ENCODE results near the gene TMEM181. TPM values are rescaled to one million over a fixed set of nuclear protein-coding genes. Genes with fewer than 3 reads are reported as not detected.
A peak's percentile ranks its signal among the peaks of the same experiment; 100 is the strongest.

TMEM181 gene
- total RNA-seq, 1 donor from 2014 or later = 28.4 TPM

DNA sequence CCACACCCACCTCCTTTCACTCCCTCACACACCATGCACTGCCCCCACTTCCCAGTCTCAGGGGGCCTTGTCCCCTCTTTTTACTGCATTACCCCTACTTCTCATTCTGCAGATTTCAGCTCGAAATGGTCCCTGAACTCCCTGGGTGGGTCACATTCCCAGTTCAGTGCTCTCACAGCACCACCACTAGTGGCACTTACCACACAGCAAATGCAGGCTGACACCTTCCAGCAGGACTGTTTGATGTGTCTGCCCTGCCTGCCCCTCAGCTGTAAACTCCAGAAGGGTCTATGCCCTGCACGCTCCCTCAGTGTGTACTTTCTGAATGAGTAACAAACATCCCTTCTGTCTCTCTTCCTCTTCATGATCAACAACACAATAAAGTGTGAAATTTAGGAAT is 80.6 kb downstream of the TMEM181 start:
- no peak for TF ChIP-seq CTCF (IDR thresholded peaks at IDR 0.05)
- intact Hi-C loops (cut with DNase I) = no loop called here
- H3K9me3 ChIP-seq = no peaks in the 10 kb centered on the region
- H3K4me1 ChIP-seq = peaks cover 43% of the 10 kb centered on the region
- ATAC-seq (no peak), DNase-seq (no peak)
- no peak overlapping the region for H3K4me3 ChIP-seq
- H3K36me3 ChIP-seq = peaks cover 19% of the 10 kb centered on the region
- no peak overlapping the region for H3K27ac ChIP-seq
- no peaks in the 10 kb centered on the region for H3K27me3 ChIP-seq (ENCODE audit: low read depth)

- intact Hi-C loops (cut with DNase I) = no loop called here
Observed at GRCh38 chr6:158642097-158642601, 82.3 kb downstream of the TMEM181 start.

DNA sequence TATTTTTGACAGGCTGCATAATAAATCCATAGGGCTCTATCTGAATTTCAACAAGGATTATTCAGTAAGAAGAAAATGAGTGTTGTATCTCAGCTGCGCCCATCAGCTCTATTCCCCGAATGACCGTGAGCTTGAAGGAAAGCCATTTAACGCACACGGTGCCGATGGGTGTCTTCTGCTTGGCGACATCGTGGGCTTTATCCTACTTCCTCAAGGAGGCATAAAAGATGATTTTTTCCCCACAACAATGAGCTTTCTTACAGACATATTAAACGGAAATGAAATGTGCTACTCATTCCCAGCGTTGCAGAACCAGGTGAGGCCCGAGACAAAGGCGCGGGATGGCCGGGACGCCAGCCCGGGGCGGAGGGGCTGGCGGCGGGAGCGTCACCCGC is 83.9 kb downstream of the TMEM181 start:
- DNase-seq (no peak), ATAC-seq (peak in 1 of 2 donors; percentile 0)
- Histone ChIP-seq H3K4me1 (peaks cover 48% of the 10 kb centered on the region), H3K4me3 (peak overlapping the region; percentile 97), H3K27ac (peak overlapping the region; percentile 99), H3K36me3 (no peaks in the 10 kb centered on the region), H3K9me3 (no peaks in the 10 kb centered on the region), H3K27me3 (ENCODE audit: low read depth) (no peaks in the 10 kb centered on the region)
- intact Hi-C loops (cut with DNase I) = no loop called here
- TF ChIP-seq CTCF (IDR thresholded peaks at IDR 0.05) = no peak

More at GRCh38 chr6:158642097-158642601, 82.3 kb downstream of the TMEM181 start:
- H3K4me1 ChIP-seq = peaks cover 43% of the 10 kb centered on the region
- no peaks in the 10 kb centered on the region for H3K9me3 ChIP-seq
- ATAC-seq (peak in 1 of 2 donors; percentile 23), DNase-seq (no peak)
- no peak for TF ChIP-seq CTCF (IDR thresholded peaks at IDR 0.05)
- peaks cover 4% of the 10 kb centered on the region for H3K36me3 ChIP-seq
- no peaks in the 10 kb centered on the region for H3K27me3 ChIP-seq (ENCODE audit: low read depth)
- peak overlapping the region; percentile 99 for H3K27ac ChIP-seq
- peak overlapping the region; percentile 97 for H3K4me3 ChIP-seq

- intact Hi-C loops (cut with DNase I) = no loop called here
- peaks cover 54% of the 10 kb centered on the region for H3K4me1 ChIP-seq
- TF ChIP-seq CTCF (IDR thresholded peaks at IDR 0.05) = no peak
- DNase-seq (peak; percentile 95), ATAC-seq (peak; percentile 94 to 97)
- H3K4me3 ChIP-seq = peak within 1 kb of the TSS; percentile 97
- no peaks in the 10 kb centered on the region for H3K9me3 ChIP-seq
- H3K27ac ChIP-seq = peak within 1 kb of the TSS; percentile 99
- H3K36me3 ChIP-seq = no peaks in the 10 kb centered on the region
- no peaks in the 10 kb centered on the region for H3K27me3 ChIP-seq (ENCODE audit: low read depth)
Observed at GRCh38 chr6:158644231-158645063, 84.6 kb downstream of the TMEM181 start, which contains the start of gene DYNLT1. Gene DYNLT1, minus strand, starts transcription at chr6:158644743. Its CDS starts 35 bp downstream, at chr6:158644708.

DNA sequence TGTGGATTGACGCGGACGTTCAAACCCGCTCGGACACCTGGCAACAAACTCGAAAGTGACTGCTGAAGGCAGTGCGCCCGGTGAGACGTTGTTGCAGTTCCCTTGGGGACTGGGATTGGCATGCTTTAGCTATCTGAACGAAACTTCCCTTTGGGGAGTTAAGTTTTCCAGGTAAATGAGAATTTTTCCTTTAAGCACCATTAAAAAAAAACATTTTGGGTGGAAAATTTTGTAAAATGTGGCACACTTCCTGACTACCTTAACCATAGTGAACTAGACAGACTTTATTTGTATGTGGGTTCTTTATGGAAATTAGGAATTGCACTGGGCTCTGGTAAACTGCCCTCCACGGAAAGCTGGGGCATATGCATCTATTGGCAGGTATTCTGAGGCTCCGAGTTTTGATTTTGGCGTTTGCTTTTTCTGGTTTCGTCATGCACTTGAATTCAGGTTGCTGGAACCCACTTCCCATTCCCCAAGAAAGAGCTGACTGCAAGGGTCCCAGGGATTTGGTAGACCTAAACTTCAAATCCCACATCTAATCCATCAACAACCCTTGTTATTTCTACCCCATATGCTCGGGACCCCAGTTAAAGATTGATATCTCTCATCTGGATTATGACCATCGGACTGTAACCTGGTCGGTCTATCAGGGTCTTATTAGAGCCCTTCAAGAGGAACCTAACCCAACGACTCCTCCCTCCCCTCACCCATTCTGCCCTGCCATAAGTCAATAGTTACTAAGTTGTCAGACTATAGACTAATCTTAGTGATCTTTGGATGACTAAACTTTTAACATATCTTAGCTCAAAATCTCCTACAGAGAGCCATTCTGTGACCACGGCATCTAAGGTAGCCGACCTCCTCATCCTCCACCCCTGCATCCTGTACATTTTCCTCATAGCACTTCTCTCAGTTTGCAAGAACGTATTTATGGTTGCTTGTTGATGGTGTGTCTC is 85.5 kb downstream of the TMEM181 start:
- Histone ChIP-seq H3K4me1 (peaks cover 52% of the 10 kb centered on the region), H3K27me3 (ENCODE audit: low read depth) (no peaks in the 10 kb centered on the region), H3K4me3 (peak overlapping the region; percentile 97), H3K9me3 (no peaks in the 10 kb centered on the region), H3K27ac (peak overlapping the region; percentile 99), H3K36me3 (no peaks in the 10 kb centered on the region)
- ATAC-seq (no peak), DNase-seq (no peak)
- TF ChIP-seq CTCF (IDR thresholded peaks at IDR 0.05) = no peak
- intact Hi-C loops (cut with DNase I) = no loop called here

Data from lower lobe of right lung (tissue), 2 donors.